GM19351 (cell line): ENCODE data around the gene IGSF9.

Experiments used
- ATAC-seq: cut with Tn5 transposase; IDR thresholded peaks from one replicate; pipeline ENCODE4 v1.9.1; 2021; ENCODE audit warnings: mild to moderate bottlenecking, moderate library complexity; ENCODE audit not compliant: unreplicated experiment

IGSF9 gene

GRCh38 chr1:159879977-159880376, 65.4 kb downstream of the IGSF9 start:
- ATAC-seq, result no peak

- ATAC-seq, result no peak
Measured at GRCh38 chr1:159879136-159879535, 66.3 kb downstream of the IGSF9 start.

GRCh38 chr1:159877695-159878444, 67.5 kb downstream of the IGSF9 start:
- ATAC-seq, result no peak
